ENCODE results near the gene LRRC4C. TPM values are rescaled to one million over a fixed set of nuclear protein-coding genes. Genes with fewer than 3 reads are reported as not detected.

Gene LRRC4C
- total and polyA plus RNA-seq, 4 donors = 0.33 to 5.3 (median 0.43) TPM

DNA sequence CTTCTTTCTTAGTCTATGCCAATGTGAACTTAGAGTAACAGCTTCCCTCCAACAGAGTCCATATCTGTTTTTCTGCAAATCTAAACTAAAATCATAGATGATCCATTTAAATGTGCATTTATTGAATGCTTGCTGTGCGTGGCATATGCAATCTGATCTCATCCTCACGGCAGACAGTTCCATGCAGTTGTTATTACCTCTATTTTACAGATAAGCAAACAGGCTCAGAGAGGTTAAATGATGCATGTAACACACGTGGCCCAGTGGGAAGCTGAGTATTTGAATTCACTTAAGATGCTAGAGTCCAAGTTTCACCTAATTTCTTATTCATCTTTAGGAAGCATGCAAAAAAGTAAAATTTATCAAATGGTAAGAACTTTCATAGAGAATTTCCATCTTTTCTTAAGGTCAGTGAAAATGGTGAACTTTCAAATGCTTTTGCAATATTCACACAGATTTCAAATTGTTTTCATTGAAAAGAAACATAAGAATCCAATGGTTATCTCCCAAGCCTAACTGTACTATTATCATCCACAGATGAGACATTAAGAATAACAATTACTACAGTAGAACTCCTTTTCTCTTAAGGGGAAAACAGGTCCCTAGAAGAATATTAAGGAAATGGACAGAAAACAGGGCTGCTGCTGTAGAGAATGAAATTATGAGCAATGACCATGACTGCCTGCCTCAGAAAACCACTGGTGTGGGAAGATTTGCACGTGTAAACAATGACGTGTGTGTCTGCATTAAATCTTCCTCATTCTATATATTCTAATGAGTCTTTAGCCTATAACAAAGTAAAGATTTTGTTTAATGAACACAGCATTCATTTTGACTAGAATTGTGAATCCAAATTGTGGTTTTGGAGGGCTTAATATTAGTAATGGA, 1171.3 kb downstream of the LRRC4C start:
- no peak for DNase-seq
- Histone ChIP-seq H3K4me1 (ENCODE audit: control insufficient read depth in 5 of 5, insufficient read depth in 5 of 5, low read length in 5 of 5) (peaks cover 0 to 29% (median 2%) of the 10 kb centered on the region in 5 donors), H3K27me3 (ENCODE audit: control insufficient read depth in 3 of 3, insufficient read depth in 3 of 3, low read length in 2 of 3) (peaks cover 0 to 3% (median 0%) of the 10 kb centered on the region in 3 donors), H3K4me3 (no peak overlapping the region), H3K9me3 (ENCODE audit: control insufficient read depth in 4 of 4, insufficient read depth in 3 of 4, low read length in 3 of 4) (no peaks in the 10 kb centered on the region), H3K36me3 (ENCODE audit: control insufficient read depth in 4 of 4, insufficient read depth in 4 of 4, low read length in 4 of 4) (no peaks in the 10 kb centered on the region), H3K27ac (ENCODE audit: low read depth in 1 of 2, low read length in 1 of 2) (no peak overlapping the region), H3K9ac (ENCODE audit: insufficient read depth in 1 of 2, low read length in 2 of 2) (no peak overlapping the region)
- TF ChIP-seq, protein P1, sequence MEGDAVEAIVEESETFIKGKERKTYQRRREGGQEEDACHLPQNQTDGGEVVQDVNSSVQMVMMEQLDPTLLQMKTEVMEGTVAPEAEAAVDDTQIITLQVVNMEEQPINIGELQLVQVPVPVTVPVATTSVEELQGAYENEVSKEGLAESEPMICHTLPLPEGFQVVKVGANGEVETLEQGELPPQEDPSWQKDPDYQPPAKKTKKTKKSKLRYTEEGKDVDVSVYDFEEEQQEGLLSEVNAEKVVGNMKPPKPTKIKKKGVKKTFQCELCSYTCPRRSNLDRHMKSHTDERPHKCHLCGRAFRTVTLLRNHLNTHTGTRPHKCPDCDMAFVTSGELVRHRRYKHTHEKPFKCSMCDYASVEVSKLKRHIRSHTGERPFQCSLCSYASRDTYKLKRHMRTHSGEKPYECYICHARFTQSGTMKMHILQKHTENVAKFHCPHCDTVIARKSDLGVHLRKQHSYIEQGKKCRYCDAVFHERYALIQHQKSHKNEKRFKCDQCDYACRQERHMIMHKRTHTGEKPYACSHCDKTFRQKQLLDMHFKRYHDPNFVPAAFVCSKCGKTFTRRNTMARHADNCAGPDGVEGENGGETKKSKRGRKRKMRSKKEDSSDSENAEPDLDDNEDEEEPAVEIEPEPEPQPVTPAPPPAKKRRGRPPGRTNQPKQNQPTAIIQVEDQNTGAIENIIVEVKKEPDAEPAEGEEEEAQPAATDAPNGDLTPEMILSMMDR (IDR thresholded peaks at IDR 0.05; ENCODE audit: control extremely low read depth, extremely low read depth) = no peak
- WGBS, 2 donors = 76 to 81% methylated on average over 5 of the region's 5 CpGs
- no peak for ATAC-seq (ENCODE audit: insufficient read depth, low FRiP score)

GRCh38 chr11:40286137-40286536, 1173.3 kb downstream of the LRRC4C start:
- WGBS, 2 donors = 38 to 65% methylated on average over 2 of the region's 2 CpGs
- H3K27ac ChIP-seq (ENCODE audit: low read depth in 1 of 2, low read length in 1 of 2) = no peak overlapping the region

DNA sequence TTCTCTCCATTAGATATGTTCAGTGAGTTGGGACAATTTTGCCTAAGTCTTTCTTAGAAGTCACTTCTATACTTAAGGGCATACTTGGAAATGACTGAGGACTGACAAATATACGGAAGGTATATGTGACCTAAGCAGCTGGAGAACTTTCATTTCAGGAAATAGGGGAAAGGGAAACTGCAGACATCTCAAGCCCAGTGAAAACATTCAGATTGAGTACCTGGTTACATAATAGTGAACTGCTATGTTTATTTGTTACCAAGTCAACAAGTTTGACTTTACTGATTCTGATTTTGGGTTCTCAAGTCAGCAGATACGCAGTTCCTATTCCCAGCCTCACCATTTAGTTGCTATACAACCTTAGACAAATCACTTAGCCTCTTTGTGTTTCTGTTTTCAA, 1173.9 kb downstream of the LRRC4C start:
- no peaks in the 10 kb centered on the region for H3K36me3 ChIP-seq (ENCODE audit: control insufficient read depth in 4 of 4, insufficient read depth in 4 of 4, low read length in 4 of 4)
- ATAC-seq (ENCODE audit: insufficient read depth, low FRiP score) = no peak
- H3K9me3 ChIP-seq (ENCODE audit: control insufficient read depth in 4 of 4, insufficient read depth in 3 of 4, low read length in 3 of 4) = no peaks in the 10 kb centered on the region
- no peak for DNase-seq
- WGBS, 2 donors = 45 to 67% methylated on average over 2 of the region's 2 CpGs
- TF ChIP-seq, protein P1 (IDR thresholded peaks at IDR 0.05; ENCODE audit: control extremely low read depth, extremely low read depth) = no peak
- no peak overlapping the region for H3K4me3 ChIP-seq
- H3K9ac ChIP-seq (ENCODE audit: insufficient read depth in 1 of 2, low read length in 2 of 2) = no peak overlapping the region
- H3K4me1 ChIP-seq (ENCODE audit: control insufficient read depth in 5 of 5, insufficient read depth in 5 of 5, low read length in 5 of 5) = peaks cover 0 to 20% (median 0%) of the 10 kb centered on the region in 5 donors
- no peak overlapping the region for H3K27ac ChIP-seq (ENCODE audit: low read depth in 1 of 2, low read length in 1 of 2)
- no peaks in the 10 kb centered on the region for H3K27me3 ChIP-seq (ENCODE audit: control insufficient read depth in 3 of 3, insufficient read depth in 3 of 3, low read length in 2 of 3)

More at GRCh38 chr11:40286137-40286536, 1173.3 kb downstream of the LRRC4C start:
- TF ChIP-seq, protein P1 (IDR thresholded peaks at IDR 0.05; ENCODE audit: control extremely low read depth, extremely low read depth) = no peak
- no peak overlapping the region for H3K9ac ChIP-seq (ENCODE audit: insufficient read depth in 1 of 2, low read length in 2 of 2)
- peaks cover 0 to 24% (median 0%) of the 10 kb centered on the region in 5 donors for H3K4me1 ChIP-seq (ENCODE audit: control insufficient read depth in 5 of 5, insufficient read depth in 5 of 5, low read length in 5 of 5)
- no peaks in the 10 kb centered on the region for H3K27me3 ChIP-seq (ENCODE audit: control insufficient read depth in 3 of 3, insufficient read depth in 3 of 3, low read length in 2 of 3)
- H3K36me3 ChIP-seq (ENCODE audit: control insufficient read depth in 4 of 4, insufficient read depth in 4 of 4, low read length in 4 of 4) = no peaks in the 10 kb centered on the region
- ATAC-seq (ENCODE audit: insufficient read depth, low FRiP score) (no peak), DNase-seq (no peak)
- H3K4me3 ChIP-seq = no peak overlapping the region
- H3K9me3 ChIP-seq (ENCODE audit: control insufficient read depth in 4 of 4, insufficient read depth in 3 of 4, low read length in 3 of 4) = no peaks in the 10 kb centered on the region

Data from lung (tissue), 12 donors.